GM19438 (cell line): ENCODE measurements around the gene BSPRY.
"Not testable (repeated sequence)": the region's sequence is repeated elsewhere in the genome, so short reads cannot be mapped to it uniquely, and the experiment has no call there.

Experiments used
- ATAC-seq: cut with Tn5 transposase; IDR thresholded peaks from one replicate; pipeline ENCODE4 v1.9.1; 2021; ENCODE audit warnings: low read depth; ENCODE audit not compliant: unreplicated experiment

Gene BSPRY

DNA sequence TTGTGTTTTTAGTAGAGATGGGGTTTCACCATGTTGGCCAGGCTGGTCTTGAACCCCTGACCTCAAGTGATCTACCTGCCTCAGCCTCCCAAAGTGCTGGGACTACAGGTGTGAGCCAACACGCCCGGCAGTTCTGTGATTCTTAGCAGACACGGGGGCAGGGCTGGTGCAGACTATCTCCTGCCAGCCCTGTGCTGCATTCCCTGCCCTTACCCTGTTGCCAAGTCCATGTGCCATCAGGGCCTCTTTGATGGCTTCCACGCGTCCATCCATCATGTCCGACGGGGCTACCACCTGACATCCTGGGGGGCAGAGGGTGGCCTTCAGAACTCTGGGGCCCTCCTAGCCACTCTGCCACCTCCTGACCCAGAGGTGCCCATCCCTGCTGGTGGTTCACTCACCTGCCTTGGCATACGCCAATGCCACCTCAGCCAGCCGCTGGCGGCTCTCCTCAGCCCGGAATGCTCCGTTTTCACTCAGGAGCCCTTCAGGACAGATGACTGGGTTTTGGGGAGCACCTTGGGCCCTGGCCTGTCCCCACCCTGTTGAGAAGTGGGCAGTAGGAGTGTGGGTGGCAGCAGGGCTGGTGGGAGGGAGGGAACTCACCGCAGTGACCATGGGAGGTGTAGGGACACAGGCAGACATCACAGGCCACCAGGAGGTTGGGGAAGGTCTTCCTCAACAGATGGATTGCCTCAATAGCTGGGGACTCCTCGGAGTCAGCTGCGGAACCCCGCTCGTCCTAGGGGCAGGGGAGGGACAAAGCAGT, 41.0 kb downstream of the BSPRY start:
- no peak for ATAC-seq

GRCh38 chr9:113391917-113392316, 42.6 kb downstream of the BSPRY start:
- ATAC-seq, result no peak

GRCh38 chr9:113393281-113393680, 43.9 kb downstream of the BSPRY start:
- no peak for ATAC-seq

DNA sequence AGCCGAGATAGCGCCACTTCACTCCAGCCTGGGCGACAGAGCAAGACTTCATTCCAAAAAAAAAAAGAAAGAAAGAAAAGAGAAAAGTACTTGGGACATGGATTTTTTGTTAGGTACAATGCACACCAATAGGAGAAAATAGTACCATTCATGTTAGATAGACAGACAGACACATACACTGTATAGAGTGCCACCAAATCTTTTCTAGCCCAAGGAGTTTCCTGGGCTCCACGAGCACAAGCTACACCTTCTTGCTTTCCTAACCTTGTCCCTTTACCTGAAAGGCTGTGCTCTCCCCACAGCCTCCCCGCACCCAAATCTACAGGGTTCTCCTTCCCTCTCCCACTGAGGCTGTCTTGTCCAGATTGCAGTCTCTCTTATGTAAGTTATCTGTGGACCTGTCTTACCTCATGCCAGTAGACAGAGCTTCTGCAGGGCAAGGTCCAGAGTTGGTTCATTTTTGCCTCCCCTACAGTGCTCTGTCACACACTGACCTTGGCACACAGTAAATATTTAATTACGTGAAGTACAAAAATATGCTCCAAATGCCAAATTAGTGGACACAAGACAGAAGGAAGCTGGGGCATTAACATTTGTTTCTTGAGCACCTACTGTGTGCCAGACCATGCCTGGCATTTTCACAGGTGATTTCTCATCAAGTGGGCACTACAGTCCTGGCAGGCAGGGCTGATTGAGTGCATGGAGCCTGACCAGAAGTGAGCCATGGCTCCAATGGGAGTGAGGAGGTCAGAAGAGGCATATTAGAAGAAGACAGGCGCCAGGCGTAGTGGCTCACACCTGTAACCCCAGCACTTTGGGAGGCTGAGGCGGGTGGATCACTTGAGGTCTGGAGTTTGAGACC, 45.9 kb downstream of the BSPRY start:
- no peak for ATAC-seq

DNA sequence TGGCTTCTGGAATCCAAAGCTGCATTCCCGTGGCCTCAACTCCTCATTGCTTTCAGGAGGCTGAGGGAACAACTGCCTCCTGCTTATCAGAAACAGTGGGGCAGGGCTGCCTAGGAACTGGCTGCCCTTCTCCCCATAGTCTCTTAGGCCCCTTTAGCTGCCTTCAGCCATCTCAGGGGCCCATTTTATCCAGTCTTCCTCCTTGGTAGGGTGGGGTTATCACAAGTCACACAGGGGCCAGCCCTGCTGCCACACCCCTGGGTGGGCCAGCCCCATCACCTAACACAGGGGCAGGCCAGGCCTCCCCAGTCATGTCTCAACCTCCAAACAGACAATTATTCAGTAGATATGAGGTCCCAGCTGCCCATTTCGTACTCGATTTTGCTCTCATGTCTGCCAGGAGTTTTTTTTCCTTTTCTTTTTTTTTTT, 47.9 kb downstream of the BSPRY start:
- ATAC-seq, result no peak

- no peak for ATAC-seq
Observed at GRCh38 chr9:113398796-113399195, 49.5 kb downstream of the BSPRY start.

DNA sequence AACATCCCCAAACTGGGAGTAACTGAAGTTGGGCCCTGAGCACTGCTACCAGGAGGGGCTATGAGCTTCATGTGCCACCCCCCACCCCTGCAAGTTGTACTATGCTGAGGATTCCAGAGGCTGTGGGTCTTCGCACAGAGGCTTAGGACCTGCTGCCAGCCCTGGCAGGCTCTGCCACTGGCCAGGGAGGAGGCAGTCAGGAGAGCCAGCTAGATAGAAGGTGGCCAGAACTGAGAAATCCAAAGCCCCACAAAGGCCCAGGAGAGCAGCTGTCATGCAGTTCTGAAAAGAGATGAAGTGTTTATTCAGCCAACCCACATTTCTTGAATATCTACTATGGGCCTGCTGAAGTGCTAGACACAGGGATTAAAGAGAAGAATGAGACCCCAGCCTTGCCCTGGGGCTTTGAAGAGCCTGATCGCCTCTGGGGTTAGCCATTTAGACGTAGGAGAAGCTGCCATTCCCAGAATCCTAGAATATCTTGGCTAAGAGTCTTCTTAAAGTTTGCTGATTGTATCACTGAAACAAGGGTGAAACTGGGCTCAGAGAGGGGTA, 50.4 kb downstream of the BSPRY start:
- no peak for ATAC-seq

GRCh38 chr9:113401027-113401792, 51.9 kb downstream of the BSPRY start, which contains the start of gene ALAD:
Gene ALAD, minus strand, starts transcription at chr9:113401284. Its CDS starts 7,725 bp downstream, at chr9:113393559.
- peak; percentile 98 for ATAC-seq

DNA sequence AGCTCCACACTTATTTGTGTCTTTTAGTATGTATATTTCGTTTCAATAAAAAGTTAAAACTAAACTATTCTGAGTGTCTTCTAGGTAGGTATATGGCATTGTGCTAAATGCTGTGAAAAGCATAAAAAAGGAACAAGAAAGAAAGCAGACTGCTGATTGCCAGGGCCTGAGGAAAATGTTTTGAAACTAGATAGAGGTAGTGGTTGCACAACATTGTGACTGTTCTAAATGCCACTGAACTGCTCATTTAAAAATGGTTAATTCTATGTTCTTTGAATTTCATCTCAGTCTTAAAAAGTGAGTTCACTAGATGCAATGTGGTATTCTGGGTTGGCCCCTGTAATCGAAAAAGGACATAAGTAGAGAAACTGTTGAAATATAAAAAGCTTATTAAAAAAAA, 54.3 kb downstream of the BSPRY start:
- ATAC-seq, result no peak

DNA sequence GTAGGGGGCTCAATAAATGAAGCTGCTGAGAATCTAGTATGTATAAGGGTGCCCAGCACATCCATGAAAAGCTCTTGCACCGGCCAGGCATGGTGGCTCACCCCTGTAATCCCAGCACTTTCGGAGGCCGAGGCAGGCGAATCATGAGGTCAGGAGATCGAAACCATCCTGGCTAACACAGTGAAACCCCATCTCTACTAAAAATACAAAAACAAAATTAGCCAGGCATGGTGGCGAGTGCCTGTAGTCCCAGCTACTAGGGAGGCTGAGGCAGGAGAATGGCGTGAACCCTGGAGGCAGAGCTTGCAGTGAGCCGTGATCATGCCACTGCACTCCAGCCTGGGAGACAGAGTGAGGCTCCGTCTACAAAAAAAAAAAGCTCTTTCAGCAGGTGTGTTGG, 57.0 kb downstream of the BSPRY start:
- ATAC-seq, result not testable (repeated sequence)

DNA sequence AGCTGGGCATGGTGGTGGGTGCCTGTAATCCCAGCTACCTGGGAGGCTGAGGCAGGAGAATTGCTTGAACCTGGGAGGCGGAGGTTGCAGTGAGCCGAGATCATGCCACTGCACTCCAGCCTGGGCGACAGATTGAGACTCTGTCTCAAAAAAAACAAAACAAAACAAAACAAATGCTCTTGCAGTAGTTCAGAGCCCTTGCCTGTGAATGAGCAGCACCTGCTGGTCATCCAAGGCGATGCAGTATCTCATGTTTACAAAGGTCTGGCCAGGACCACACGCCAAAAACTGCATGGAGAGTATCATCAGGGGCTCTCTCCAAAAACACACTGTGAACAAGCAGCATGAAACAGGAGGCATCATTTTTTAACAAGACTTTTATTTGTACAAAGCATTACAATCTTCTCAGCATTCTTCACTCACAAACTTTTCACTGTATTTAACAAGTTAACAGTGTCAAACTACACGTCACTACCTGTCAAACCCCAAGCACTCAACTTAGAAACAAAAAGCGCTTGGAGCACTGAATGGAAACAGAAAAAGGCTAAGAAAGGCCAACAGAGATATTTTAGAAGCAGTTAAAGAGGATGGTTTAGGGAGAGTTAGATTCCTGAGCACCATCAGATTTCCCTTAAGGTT, 57.7 kb downstream of the BSPRY start:
- ATAC-seq, result peak; percentile 31

DNA sequence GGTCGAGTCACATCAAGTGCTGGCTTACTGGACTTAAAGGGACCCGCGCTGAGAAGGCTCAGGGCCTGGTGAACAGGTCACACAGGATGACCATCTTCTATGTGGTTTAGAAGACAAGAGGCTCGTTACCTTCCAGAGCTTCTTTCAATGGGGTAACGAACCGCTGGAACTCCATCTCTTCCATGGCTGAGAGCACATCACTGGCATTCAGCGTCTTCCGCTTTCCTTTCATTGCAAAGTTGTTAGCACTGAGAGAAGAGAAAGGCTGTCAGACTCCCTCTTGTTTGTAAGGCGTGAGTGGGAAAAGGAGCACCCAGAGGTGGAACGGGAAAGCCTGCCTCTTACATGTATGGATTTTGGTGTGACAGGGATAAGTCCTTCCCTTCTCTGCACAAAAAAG, 60.1 kb downstream of the BSPRY start:
- no peak for ATAC-seq

- peak; percentile 14 for ATAC-seq
Observed at GRCh38 chr9:113409883-113410206, 60.5 kb downstream of the BSPRY start.

GRCh38 chr9:113410207-113410864, 61.0 kb downstream of the BSPRY start, which contains the start of the genes C9orf43 and POLE3:
Gene C9orf43, plus strand, starts transcription at chr9:113410747. Its CDS starts 2,747 bp downstream, at chr9:113413494.
Gene POLE3, minus strand, starts transcription at chr9:113410675. Its CDS starts 382 bp downstream, at chr9:113410293.
- ATAC-seq, result peak; percentile 88

DNA sequence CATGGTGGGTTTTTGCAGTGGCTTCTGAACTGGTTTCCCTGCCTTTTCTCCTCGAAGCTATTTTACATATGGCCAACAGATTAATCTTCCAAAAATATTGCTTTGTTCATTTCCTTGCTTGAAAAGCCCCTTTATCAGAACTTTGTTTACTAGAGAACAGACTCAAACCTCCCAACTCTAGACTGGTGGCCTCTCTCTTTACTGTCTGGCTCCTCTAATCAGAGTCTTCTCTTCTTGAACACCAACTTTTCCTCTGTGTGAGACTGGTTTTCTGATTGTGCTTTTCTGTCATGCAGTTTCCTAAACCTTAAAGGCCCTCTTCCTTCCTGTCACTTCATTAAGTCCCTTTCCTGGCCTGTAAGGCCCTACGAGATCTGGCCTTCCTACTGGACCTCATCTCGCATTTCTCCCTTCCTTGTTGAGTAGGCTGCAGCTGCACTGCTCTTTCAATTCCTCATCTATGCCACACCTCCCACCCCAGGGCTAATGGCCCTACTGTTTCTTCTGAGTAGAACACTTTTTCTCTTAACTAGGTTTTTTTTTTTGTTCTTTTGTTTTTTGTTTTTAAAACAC, 66.9 kb downstream of the BSPRY start:
- ATAC-seq, result peak; percentile 96

DNA sequence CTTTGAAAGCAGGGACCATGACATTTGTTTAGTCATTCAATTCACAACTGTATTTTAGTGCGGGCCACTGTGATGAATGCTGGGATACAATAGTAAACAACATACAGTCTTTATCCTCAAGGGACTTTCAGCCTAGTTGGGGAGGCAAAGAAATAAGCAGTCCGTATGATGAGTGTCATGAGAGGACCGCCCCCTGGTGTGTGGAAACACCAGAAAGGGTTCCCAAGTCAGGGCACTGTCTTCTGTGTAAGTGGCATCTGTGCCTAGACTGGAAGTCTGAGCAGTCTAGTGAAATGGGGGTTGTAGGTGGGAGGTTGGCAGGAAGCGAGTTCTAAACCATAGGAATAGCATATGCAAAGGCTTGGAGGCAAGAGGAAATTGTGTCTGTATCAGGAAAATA, 68.0 kb downstream of the BSPRY start:
- ATAC-seq, result no peak
